ENCODE data around the gene KLHL29. TPM values are rescaled to one million over a fixed set of nuclear protein-coding genes. Genes with fewer than 3 reads are reported as not detected.

Gene KLHL29
- total RNA-seq, 2 donors from 2014 or later: 2.0 to 2.9 TPM

DNA sequence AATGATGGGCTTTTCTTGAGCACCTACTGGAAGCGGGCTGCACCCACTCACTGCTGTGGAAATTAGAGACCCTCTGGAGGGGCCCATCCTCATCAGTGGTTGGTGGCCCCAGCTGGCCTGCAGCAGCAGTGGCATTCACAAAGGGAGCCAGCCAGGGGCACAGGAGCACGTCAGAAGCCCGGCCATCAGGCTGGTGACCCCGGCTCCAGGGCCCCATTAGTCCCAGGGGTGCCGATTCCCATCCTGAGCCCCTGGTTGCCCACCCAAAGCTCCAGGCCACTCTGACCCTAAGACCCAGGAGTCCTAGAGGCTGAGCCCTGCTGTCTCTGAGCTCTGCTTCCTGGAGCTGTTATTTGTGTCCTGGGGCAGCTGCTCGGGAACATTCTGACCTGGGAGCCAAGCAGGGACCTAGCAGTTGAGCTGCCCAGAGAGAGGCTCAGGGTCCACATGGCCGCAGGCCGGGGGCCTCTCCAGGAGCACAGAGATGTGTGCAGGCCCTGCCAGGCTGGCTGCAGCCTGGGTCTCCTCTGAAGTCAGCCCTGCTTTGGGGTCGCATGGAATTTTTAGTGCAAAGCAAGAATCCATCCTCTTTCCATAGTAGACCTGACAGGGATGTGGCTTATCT, 207.2 kb downstream of the KLHL29 start:
- no peak for TF ChIP-seq CTCF (IDR thresholded peaks at IDR 0.05)
- H3K27me3 ChIP-seq: no peaks in the 10 kb centered on the region
- no peak overlapping the region for H3K4me3 ChIP-seq
- no peak overlapping the region for H3K27ac ChIP-seq
- intact Hi-C loops (cut with DNase I): no loop called here
- no peaks in the 10 kb centered on the region for H3K4me1 ChIP-seq
- H3K9me3 ChIP-seq: no peaks in the 10 kb centered on the region
- H3K9ac ChIP-seq (ENCODE audit: low read depth in 2 of 2, low read length in 2 of 2): no peak overlapping the region
- DNase-seq: no peak
- H3K36me3 ChIP-seq: no peaks in the 10 kb centered on the region

DNA sequence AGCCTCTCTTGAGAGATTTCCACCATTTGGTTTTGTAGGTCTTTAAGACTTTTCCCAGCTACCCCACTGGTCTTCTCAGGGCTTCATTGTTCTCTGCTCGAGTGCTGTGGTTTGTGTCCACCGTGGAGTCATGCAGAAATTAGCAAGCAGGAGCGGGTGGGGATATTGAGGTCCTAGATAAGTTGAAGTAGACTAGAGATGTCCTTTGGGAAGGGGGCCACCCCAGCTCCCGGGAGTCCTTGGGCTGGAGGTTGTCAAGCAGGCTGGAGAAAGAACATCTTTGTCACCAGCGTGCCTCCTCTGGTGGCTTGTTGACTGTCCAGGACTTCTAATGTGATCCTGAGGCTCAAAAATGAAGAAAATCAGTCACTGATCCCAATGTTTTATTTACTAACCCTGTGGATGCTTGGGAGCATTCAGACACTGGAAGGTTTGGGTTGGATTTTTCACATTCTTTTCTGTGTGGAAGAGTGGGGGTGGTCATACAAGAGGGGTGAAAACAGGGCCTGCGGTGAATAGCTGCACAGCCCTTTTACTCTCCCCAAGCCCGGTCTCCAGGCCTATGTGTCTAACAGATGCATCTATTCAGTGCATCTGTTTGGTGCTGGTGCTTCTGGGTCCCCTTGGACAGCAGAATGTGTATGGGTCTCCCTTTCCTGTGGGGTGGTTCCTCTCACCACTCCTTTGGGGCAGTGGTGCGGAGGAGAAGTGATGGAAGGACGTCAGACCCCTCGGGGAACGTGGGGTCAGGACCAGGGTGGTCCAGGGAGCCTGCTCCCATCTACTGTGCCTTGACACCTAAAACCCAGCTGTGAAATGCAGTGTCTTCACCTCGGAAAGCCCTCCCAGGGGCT, 208.1 kb downstream of the KLHL29 start:
- intact Hi-C loops (cut with DNase I): no loop called here
- no peak overlapping the region for H3K27ac ChIP-seq
- TF ChIP-seq CTCF (IDR thresholded peaks at IDR 0.05): no peak
- H3K27me3 ChIP-seq: no peaks in the 10 kb centered on the region
- H3K4me1 ChIP-seq: no peaks in the 10 kb centered on the region
- no peak overlapping the region for H3K9ac ChIP-seq (ENCODE audit: low read depth in 2 of 2, low read length in 2 of 2)
- no peaks in the 10 kb centered on the region for H3K36me3 ChIP-seq
- DNase-seq: no peak
- H3K9me3 ChIP-seq: no peaks in the 10 kb centered on the region
- no peak overlapping the region for H3K4me3 ChIP-seq

DNA sequence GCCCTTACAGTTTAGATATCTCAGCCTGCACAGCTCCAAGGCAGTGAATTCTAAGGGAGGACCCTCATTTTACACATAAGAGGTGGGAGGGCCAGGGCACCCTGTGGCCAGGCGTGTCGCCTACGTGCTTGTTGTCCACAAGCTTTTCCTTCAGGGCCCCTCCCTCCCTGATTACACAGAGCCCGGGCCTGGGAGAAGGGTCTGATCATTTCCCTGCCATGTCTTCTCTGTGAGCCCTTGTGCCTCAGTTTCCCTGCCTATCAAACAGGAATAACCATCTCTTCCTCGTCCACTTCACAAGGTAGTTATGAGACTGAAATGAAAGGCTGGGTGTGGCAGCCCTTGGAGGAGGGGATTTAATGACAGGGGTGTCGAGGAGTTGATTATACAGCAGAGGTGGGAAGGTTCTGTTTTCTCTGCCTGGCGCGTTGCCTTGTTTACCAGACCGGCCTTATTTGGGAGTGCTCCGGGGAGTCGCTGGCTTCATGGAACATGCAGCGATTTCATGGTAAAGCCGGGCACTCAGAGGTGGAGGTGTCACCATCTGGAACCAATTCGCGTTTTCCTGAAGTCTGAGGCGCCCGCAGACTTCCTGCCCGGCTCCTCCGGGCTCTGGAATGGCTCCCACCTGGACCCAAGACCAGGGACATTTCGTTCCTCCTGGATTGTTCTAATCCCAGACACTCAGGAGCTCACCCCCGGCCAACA, 208.9 kb downstream of the KLHL29 start:
- H3K27ac ChIP-seq: no peak overlapping the region
- TF ChIP-seq CTCF (IDR thresholded peaks at IDR 0.05): no peak
- H3K27me3 ChIP-seq: no peaks in the 10 kb centered on the region
- no peak overlapping the region for H3K9ac ChIP-seq (ENCODE audit: low read depth in 2 of 2, low read length in 2 of 2)
- H3K9me3 ChIP-seq: no peaks in the 10 kb centered on the region
- intact Hi-C loops (cut with DNase I): no loop called here
- DNase-seq: no peak
- H3K4me1 ChIP-seq: no peaks in the 10 kb centered on the region
- no peaks in the 10 kb centered on the region for H3K36me3 ChIP-seq
- H3K4me3 ChIP-seq: no peak overlapping the region

- no peaks in the 10 kb centered on the region for H3K36me3 ChIP-seq
- TF ChIP-seq CTCF (IDR thresholded peaks at IDR 0.05): no peak
- H3K27me3 ChIP-seq: no peaks in the 10 kb centered on the region
- no peak overlapping the region for H3K4me3 ChIP-seq
- intact Hi-C loops (cut with DNase I): no loop called here
- H3K9me3 ChIP-seq: no peaks in the 10 kb centered on the region
- H3K9ac ChIP-seq (ENCODE audit: low read depth in 2 of 2, low read length in 2 of 2): no peak overlapping the region
- H3K4me1 ChIP-seq: no peaks in the 10 kb centered on the region
- DNase-seq: no peak
- no peak overlapping the region for H3K27ac ChIP-seq
These were observed 209.5 kb downstream of the KLHL29 start for GRCh38 chr2:23594460-23594825.

DNA sequence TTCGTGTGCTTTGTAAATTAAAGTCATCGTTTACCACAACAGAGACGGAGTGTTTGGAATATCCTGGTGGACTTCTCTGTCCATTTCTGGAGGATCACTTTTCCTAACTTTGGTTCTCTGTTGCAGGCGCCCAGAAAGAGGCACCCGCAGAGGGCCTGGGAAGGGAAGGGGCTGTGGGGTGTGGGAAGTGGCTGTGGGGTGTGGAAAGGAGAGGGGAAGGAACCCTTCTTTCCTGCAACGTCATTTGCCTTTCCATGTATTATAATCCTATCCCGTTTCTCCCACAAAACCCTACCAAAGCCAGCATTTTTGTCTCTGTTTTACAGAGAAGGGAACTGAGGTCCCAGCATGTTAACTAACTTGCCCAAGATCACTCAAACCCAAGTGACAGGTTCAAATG, 210.0 kb downstream of the KLHL29 start:
- no peak for DNase-seq
- no peaks in the 10 kb centered on the region for H3K36me3 ChIP-seq
- no peak overlapping the region for H3K27ac ChIP-seq
- no peak overlapping the region for H3K4me3 ChIP-seq
- no peaks in the 10 kb centered on the region for H3K27me3 ChIP-seq
- no peaks in the 10 kb centered on the region for H3K4me1 ChIP-seq
- no peak for TF ChIP-seq CTCF (IDR thresholded peaks at IDR 0.05)
- no peak overlapping the region for H3K9ac ChIP-seq (ENCODE audit: low read depth in 2 of 2, low read length in 2 of 2)
- no peaks in the 10 kb centered on the region for H3K9me3 ChIP-seq
- intact Hi-C loops (cut with DNase I): no loop called here

Measured in colonic mucosa (tissue), 4 donors.